LoVo (cell line): ENCODE results near the gene PRDM15.
A peak's percentile ranks its signal among the peaks of the same experiment; 100 is the strongest.

Experiments used
- DNase-seq: peaks from one replicate; pipeline ENCODE4 v3.0.0-alpha.2; 2016; ENCODE audit warnings: low spot score

Gene PRDM15

DNA sequence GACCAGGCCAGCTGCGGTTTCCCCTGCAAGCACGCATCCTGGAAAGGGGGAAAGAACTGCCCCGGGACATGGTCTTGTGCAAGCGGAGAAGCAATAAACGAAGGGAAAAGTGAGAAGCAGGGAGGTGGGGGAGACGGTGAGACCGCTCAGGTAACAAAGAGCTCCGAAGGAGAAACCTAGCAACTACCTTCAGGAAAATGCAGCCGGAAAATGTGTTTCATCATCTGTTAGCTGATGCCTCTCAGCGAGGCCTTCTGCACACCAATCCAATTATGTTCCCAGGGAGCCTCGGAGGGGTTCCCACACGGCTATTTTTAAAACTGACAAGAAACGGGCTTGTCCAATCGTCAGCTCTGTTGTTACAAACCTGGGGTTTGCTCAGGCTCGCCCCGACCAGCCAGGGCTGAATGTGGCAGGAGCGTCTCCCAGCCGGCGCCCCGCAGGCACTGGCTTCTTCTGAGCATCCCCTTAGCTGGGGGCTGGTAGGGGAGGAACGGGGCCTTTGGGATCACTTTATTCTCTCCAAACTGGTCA, 115.7 kb downstream of the PRDM15 start:
- DNase-seq: no peak

DNA sequence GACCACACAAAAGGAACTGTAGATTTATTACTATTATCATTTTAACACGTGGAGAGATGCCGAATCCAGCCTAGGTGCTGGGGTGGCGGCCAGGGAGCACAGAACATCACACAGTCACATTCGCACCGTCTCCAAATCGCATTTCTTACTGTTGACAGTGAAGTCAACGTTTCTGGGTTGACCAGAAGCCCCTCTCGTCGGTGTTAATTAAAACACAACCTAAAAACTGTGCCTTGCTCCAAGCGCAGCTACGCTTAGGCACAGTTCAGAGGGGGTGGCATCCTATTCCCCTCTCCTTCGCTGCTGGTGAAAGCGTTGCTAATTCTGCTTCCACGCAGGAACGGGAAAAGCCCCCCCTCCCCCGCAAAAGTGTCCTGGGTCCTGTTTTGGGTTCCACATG, 116.4 kb downstream of the PRDM15 start:
- DNase-seq: no peak

DNA sequence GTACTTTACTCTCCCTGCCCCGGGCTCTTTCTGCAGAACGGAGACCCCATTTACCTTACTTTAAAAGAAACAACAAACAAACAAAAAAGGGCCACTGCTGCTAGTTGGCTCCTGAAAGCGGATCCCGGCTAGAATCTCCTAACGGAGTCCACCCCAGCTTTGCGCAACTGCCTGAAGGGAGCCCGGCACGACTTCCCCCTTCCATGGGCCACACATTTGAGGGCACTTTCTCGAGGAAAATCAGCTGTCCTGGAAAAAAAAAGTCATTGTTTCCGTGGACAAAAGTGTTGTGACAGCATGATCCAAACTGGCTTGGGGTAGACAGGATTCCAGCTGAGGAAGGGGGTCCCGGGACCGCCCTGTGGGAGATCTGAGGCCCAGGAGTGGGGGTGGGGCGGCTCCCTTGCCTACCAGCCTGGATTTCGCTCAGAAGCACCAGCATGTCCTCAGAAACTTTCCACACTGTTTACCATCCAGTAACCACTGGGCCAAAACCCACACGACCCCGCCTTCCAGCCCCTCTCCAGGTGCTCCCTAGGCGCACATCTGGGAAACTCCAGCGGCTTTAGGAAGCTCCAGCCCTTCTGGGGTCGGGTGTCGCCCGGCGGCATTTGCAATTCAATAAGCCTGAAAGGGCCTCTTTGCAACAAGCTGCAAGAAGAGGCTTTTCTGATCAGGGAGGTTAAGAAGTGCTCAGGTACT, 117.1 kb downstream of the PRDM15 start:
- DNase-seq: no peak

DNA sequence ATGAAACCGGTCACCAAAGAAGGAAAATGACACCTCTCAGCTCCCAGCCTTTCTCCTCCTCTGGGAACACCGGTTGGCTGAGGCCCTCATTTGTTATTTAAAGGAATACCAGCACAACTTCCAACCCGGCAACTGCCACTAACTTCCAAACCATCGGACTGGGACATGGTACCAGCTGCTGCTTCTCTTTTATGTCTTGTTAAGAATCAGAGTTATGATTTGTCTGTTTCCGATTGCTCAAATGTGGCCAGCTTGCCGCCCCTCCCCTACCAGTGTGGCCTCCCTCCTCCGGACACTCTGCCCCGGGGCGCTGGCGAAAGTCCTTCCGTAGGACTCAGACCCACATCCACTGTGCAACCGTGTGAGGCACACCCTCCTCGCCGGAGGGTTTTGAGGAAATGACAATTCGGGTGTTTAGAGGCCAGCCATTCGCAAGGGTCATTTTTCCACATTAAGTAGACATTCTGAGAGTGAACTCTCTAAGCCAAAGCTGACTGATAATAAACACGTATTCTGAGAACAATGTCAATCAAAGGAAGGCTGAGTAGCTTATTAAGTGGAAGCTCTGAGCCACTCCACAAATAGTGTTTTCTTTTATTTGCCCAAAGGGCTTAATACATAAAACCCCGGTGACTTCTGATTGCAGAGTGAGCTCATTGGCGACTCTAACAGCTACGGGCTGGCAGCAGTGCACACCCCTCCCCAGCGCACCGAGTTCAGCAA, 117.8 kb downstream of the PRDM15 start:
- DNase-seq: no peak

DNA sequence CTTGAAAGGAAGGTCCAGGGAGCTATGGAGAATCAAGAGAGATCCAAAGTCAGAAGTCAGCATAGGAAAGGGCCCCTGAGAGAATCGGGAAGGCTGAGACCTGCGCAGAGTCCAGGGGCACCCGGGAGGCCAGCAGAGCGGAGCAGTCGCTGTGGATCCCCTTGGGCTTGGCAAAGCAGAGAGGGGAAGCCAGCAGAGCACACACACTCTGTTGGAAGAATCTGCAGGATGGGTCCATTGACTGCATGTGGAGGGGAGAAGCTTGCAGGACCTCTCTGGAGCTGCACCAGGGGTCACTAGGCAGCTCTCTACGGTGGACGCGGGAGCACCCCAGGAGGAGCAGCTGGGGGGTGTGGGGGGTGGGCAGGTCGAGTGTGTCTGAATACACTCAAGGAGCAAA, 118.7 kb downstream of the PRDM15 start:
- no peak for DNase-seq

DNA sequence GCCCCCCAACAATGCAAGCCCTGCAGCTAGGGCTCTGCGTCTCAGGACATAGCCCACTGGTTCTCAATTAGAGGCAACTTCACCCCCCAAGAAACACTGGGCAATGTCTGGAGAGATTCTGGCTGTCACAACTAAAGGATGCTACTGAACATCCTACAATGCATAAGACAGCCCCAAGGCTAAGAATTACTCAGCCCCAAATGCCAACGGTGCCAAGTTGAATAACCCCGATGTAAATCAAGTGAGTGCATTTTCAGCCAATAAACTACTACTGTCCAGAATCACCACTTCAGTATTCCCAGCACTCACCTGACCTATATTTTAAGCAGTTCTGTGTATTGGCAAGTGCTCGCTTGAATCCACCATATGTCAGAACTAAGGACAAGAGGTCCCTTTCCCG, 119.2 kb downstream of the PRDM15 start:
- DNase-seq: no peak

DNA sequence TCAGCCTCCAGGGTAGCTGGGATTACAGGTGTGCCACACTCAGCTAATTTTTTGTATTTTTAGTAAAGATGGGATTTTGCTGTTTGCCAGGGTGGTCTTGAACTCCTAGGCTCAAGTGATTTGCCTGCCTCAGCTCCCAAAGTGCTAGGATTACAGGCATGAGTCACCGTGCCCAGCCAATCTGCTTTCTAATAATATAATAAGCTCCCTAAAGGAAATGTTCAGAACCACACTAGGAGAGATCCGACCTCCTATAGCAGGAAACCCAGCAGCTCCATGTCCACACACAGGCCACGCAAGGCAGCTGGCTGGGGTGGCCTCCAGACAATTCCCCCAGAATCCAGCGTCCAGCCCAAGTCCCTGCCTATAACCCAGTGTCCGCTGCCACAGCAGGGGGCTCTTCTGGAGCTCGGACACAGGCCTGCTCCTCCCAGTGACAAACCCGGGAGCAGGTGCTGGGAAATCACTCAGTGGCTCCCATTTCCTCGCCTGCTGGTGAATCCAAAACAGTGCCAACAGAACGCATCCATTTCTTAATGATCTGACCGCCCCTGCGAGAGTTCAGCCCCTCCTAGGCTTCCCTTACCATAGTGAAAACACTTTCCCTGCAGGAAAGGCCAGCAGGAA, 119.8 kb downstream of the PRDM15 start:
- no peak for DNase-seq

DNA sequence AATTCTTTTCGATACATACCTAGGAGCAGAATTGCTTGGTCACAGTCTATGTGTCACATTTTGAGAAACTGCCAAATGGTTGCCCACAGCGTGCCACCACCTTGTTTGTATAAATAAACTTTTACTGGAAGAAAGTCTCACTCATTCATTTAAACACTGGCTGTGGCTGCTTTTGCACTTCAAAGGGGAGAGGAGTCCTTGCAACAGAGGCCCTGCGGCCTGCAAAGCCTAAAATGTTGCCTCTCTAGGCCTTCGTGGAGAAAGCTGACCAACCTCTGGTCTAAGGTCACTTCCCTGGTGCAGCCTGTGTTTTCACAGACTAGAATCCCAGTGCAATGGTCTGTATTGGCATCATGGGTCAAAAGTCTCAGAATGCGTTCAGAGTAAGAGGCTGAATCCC, 120.6 kb downstream of the PRDM15 start:
- DNase-seq: peak; percentile 22

DNA sequence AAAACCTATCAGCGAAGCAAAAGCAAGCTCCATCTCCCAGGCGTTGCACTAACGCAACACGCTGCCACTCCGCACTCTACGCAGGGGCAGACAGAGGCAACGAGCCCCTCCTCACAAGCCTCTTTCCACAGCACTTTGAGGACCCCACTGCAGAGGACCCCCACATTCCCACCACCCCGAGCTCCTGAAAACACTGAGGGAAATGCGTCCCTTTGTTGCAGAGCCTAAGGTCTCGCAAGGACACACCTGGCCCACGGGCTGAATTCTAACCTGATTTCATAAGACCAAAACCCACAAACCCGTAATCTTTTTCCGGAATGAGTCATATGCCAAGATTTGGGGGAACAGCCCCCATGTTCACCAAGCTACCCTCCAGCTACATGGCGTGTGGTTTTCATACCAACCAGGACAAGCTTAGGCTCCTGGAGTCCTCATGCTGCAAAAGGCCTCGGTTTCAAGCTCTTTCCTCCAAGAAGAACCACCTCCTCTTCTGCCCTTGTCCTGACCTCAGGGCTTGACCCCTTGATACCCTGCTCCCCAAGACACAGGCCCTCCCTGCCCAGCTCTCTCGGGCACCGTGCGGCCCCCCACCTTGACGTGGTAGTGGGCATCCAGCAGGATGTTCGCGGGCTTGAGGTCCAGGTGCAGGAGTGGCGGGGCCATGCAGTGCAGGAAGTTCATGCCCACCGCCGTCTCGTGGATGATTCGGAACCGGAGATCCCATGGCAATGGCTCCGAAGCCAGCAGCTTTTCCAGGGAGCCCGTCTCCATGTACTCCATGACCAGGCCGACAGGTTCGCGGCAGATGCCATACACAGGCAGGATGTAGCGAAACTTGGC, 123.0 kb downstream of the PRDM15 start:
- no peak for DNase-seq

DNA sequence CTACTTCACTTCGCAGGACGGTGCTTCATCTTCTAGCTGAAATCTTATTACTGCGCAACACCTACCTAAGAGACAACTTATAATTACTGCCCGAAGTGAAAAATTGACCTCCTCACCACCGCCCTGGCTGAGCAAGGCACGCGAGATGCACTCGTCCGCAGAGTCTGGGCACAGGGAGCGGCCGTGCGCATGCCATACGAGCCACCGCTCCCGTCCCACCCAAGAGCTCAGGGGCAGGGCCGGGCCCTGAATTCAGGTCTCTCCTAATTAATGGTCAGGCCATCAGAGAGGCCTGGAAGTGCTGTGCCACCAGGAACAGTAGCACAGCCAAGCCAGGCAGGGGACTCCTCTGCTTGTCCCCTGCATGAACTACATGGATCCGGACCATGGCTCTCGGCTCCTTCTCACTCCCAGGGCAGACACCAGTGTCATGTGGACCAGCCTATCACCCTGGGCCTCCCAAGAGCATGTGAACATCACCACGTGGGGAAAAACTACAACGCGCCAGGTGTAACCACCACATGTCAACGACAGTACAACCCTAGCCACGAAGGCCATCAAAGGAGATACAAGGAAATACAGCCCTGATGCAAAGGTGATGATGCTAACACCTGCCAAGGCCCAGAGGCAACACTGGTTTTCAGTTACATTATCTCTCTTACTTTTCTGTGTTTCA, 123.7 kb downstream of the PRDM15 start:
- no peak for DNase-seq

DNA sequence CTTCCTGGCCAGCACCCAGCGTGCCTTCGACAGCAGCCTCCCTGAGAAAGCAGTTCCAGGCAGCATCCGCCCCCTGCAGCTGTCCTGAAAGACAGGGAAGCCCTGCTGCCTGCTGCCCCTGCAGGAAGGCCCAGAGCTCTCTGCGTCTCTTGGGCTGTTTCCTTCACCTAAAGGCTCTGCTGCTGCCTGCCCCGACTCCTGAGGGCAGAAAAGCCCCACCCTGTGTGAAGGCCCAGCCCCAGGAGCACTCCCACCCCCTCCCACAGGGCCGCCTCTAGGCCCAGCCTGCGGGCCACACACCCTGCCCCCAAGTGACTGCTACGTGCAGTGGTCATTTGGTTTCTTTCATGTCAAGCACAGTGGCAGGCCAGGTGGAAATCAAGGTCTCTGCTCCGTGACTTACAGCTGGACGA, 124.7 kb downstream of the PRDM15 start:
- DNase-seq: no peak

DNA sequence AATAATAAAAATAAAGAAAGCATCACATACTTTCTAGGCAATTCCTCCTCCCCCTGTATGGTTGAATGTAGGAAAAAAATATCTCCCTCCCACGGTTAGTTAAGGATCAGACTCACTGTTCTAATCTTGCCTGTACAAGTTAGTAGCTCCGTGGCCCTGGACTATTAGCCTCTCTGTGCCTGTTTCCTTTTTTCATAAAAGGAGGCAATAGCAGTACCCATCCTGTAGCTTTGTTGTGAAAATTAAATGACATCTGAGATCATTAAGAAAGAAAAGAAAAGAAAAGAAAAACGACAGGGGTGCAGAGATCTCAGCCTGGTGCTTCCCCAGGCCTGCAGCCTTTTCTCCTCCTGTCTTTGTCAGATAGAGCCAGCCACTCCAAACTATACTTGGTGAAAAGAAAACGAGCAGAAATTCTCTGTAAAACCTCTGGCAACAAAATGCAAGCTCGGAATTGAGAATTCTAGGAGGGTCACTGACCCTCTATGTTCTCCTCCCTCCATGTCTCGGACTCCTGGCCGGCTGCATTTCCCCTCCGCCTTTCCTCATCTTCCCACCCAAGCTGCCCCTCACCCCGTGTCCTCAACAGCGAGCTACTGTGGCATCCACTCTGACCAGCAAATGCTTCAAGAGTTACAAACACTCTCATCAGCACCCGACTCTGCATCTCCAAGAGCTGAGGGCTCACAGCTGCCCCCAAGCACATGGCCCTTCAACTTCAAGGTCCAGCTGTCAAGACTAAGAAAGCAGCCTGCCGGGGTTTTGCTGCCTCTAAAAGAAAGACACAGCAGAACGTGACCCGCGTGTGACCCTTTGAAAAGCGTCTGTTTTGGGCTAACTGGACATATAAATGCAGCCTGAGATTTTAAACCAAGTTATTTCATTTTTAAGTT, 125.9 kb downstream of the PRDM15 start:
- DNase-seq: no peak

DNA sequence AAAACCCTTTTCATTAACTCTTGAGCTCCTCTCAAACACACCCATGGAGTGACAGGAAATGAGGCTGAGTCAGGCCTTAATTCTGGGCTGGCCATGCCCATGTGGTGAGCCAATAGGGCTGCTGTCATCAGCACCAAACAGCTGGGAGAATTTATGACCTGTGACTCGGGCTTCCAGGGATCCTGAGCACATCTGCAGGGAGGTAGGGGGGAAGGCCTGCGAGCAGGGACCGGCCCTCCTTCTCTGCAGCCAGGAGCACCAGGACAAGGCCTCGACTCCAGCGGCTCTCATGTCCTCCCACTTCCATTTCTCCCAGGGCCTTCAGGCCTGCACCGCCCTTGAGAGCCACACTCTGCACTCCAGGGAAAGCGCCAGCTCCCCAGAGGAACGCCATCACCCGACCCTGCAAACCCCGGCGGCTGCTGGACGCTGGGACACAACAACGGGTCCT, 126.9 kb downstream of the PRDM15 start:
- DNase-seq: peak; percentile 51

DNA sequence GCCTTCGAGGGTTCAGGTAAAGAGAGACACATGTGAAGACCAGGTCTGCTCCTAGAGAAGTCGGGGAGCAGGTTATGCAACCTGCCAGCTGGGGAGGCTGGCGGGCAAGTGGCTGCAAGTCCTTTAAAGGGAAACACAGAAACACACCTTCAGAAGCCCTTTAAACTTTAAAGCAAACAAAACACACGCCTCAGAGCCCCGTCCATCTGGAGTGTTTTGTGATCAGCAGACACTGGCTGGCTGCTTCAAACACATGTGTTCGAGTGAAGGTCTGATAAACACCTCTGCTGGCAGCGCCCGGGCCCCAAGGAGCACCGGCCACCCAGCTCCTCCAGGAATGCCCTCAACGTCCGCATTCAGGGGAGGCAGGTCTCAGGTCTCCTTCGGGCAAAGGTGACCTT, 127.5 kb downstream of the PRDM15 start:
- no peak for DNase-seq

DNA sequence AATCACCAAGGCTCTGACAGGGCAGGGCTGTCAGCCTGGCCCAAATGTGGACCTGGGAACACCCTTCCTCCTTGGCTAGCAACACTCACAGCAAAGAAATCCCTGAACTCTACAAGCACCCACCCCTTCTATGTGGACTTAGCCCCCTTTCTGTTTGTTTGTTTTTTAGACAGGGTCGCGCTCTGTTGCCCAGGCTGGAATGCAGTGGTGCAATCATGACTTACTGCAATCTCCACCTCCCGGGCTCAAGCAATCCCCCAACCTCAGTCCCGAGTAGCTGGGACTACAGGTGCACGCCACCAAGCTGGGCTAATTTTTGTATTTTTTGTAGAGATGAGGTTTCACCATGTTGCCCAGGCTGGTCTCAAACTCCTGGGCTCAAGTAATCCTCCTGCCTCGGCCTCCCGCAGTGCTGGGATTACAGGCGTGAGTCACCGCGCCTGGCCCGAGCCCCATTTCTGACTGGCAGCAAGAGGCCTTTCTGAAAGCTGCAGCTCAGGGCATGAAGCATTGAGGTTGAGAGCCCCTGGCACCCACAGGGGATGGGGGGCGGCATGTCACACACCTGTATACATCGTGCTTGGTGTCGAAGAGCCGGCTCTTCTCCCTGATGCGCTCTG, 128.5 kb downstream of the PRDM15 start:
- DNase-seq: no peak

DNA sequence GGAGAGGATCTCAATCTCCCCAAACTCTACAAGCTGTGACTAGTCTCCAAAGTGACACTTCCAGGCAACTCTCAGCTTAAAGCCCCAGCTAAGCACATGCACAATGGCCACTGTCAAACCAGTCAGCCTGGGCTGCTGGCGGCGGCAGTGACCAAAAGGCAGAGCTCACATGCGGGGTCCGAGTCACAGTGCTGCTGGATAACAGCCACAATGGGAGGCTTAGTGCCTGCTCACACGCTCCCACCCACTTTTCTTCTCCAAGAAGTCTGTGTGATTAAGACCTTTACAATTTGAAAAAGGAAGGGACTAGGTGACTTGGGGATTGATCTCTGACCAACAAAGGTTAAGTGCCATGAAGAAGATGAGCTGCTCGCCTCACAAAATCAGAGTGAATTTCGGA, 129.1 kb downstream of the PRDM15 start:
- peak; percentile 32 for DNase-seq

DNA sequence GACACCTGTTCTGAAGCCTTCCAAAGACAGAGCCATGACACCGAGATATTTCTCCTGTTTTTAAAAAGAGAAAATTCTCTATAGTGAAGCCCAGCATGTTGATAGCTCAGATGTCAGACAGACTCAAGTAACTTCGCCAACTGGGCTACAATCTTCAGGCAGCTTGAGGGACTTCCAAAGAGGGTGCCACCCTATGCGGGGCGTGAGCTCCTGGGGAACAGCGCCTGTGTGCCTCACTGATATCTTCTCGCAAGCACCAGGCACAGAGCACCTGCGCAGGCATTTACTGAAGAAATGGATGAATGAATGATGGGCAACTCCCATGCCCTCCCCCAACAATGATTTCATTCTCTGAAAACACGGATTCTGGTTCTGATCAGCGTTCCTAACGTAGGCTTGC, 129.9 kb downstream of the PRDM15 start:
- no peak for DNase-seq
